Upper lobe of left lung (tissue), 4 donors: ENCODE measurements around the gene FDX2.

Source experiments
- CTCF ChIP-seq, 6 experiments: fragments of 450-650 bp in 4 of 6; fragments of 200-600 bp in 2 of 6; sonication (generic) in 2 of 6; IDR thresholded peaks; one replicate each; pipeline ENCODE4 v1.5.1; 2016 to 2019; ENCODE audit warnings: antibody characterized with exemption in 6 of 6
- EP300 ChIP-seq, 4 donors: sonication (generic); formaldehyde crosslinking; IDR thresholded peaks; one replicate each; pipeline ENCODE4 v1.5.1; 2017; ENCODE audit warnings: antibody characterized with exemption in 4 of 4, control low read depth in 2 of 4
- POLR2A ChIP-seq, 4 donors: fragments of 450-650 bp; IDR thresholded peaks; one replicate each; pipeline ENCODE4 v1.5.1; 2016 to 2017; ENCODE audit warnings: antibody characterized with exemption in 4 of 4, mild to moderate bottlenecking in 2 of 4
- POLR2AphosphoS5 ChIP-seq, 2 donors: sonication (generic); formaldehyde crosslinking; IDR thresholded peaks; one replicate each; pipeline ENCODE4 v1.5.1; 2017; ENCODE audit warnings: antibody characterized with exemption in 2 of 2

GRCh38 chr19:10332158-10332964, 16.5 kb upstream of the FDX2 start:
- peak in 1 of 6 experiments; percentile 4 for TF ChIP-seq CTCF (IDR thresholded peaks at IDR 0.05)
- no peak for TF ChIP-seq POLR2A (IDR thresholded peaks at IDR 0.05)
- no peak for TF ChIP-seq POLR2AphosphoS5 (IDR thresholded peaks at IDR 0.05)
- TF ChIP-seq EP300 (IDR thresholded peaks at IDR 0.05), result no peak
